HG03045 (cell line): ENCODE measurements around the gene MICAL2.

Experiments
- ATAC-seq: cut with Tn5 transposase; IDR thresholded peaks from one replicate; pipeline ENCODE4 v1.9.1; 2021; ENCODE audit warnings: mild to moderate bottlenecking, moderate library complexity; ENCODE audit not compliant: unreplicated experiment

MICAL2 gene

DNA sequence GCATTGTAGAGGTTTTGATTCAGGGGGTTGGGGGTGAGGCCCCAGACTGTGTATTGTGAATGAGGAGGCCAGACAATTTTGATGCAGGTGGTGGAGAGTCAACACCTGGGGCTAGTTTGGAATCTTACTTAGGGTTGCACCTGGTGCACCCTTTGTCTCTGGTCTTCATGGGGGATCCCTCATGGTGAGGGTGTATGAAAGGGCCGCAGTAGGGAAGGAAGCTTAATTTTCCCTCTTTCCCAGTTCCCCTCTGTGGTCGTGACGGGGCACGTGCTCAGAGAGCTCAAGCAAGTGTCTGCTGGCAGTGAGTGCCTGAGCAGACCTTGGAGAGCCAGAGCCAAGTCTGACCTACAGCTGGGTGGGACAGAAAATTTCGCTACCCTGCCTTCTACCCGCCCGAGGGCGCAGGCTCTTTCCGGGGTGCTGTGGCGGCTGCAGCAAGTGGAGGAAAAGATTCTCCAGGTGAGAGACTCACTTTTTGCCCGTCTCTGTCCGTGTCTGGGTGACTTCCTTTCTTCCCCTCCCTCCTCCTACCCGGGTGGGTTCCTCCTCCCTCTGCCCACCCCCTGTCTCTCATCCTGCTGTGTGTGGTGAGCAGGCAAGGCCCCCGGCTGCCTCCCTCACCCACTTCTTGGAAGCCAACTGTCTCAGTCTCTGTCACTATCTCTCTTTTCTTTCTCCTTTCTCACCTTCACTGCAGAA lies 131.7 kb downstream of the MICAL2 start:
- ATAC-seq, result no peak

DNA sequence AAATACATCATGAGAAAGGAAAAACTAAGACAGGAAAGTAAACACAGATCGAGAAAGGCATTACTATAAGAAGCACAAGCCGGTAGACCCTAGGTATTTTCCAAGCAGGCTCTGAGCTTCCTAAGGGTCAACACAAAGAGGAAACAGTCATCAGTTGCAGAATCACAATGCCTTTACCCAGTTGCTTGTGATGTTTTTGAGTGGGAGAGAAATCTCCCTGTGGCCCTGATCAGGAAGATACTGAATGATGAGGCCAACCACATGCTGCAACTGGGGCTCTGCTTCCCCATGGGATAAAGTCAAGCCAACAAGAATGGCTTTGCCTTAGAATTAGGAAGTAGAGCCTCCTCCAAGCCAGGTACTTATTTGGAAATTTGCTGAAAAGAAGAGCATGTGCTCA lies 132.6 kb downstream of the MICAL2 start:
- no peak for ATAC-seq

DNA sequence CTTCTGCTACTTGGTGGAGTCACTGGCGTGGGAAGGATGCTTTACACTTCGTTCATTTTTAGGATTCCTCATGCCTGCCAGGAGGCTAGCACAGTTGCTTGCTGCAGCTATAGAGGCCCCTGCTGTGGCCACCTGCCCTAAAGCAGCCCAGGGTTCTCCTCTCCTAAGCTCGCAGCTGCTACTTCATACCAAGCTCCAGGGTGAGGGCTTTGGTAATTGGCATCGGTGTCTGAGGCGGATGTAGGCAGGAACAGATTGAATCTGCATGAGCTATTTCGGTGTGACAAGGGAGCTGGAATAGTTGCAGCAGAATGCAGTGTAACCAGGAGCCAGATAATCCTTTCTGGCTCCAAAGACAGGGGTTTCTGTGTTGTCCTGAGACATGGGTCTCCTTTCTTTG lies 133.1 kb downstream of the MICAL2 start:
- no peak for ATAC-seq

DNA sequence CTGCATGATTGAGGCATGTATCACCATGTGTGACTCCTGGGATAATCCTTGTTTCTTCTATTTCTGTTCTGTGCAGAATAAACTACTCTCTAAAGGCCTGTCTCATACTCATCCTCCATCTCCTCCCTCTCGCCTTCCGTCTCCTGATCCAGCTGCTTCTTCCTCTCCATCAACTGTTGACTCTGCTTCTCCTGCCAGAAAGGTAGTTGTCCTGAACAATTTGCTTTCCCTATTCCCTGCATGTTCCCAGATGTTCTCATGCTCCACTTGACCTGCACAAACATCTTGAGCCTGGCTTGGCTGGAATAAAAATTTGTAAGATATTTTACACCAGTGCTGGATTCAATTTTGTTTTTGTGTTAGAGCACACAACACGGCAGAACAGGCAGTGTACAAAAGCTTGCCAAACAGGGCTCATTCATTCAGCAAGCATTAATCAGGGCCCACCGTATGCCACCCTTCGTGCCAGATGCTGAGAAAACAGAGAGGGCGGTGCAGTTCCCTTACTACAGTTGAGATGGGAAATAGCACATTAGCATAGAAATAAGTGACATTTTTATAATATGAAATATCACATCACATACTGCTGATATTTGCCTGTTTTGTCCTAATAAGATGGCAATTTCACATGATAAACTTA lies 133.6 kb downstream of the MICAL2 start:
- ATAC-seq, result no peak

DNA sequence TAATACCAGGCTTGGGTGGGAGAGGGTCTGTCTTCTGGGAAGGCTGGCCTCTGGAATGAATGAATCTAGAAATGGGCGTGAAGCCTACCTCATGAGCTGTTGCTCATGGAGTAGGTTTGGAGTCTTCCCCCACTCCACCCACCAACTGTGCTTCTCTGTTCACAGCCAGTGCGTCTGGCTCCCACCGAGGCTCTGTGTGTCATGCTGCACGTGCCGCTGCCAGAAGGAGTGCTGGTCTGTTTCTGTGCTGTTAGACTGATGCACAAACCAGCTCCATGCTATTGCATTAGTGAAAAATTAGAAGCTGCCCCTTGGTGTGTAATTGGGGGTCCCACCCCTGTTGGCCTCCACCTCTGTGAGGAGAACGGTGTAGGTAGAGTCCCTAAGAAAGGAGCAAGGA lies 134.7 kb downstream of the MICAL2 start:
- ATAC-seq, result no peak

DNA sequence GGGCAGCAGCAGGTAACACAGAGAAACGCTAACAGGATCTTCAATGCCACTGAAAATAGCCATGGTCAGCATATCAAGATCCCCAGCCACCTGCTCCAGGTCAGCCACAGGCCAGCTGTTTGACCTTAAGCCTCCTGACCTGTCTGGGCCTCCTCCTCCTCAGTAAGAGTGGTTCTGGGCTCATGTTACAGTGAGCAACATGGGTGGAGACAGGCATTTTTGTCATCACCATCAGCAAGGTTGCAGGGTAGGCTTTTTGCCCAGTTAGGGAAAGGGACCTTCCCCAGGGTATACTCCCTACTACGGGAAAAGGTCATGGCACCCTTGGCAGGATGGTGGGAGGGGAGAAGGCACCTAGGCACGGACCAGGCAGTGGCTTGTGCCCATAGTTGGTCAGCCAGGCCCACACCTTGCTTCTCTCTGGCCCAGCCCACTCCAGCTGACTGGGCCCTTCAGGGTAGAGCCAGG lies 135.2 kb downstream of the MICAL2 start:
- no peak for ATAC-seq

DNA sequence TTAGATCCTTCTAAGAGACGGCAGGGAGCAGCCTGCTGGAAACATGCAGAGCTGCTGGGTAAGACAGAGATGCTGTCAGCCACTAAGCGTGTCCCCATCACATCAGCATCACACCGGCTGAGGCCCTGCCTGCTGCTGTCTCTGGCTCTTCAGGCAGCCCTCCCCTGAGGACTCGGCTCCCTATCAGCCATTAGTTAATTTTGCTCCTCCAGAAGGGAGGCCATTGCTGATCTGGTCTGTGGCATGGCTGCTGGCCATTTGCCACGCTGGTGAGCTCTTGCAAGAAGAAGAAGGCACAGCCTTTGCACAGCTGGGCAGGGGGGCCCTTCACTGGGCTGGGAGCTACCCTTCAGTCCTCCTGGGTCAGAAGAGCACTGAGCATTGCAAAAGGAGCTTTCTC lies 135.8 kb downstream of the MICAL2 start:
- no peak for ATAC-seq

DNA sequence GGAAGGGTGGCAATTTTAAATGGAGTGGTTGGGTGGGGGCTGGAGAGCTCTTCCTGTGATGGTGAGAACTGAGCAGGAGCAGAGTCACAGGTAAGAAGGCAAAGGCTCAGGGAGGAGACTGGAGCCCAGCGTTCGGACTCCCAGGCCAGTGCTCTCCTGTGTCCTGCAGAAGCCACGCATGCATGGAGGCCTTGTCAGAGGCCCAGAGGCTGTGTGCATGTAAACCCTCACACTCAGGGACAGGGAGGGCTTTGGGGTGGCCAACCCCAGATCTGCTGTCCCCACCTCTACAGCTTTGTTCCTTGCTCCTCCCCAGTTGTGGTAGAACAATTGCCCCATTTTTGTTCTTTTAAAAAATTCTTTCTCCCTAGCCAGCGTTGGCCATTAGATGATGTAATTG lies 136.6 kb downstream of the MICAL2 start:
- no peak for ATAC-seq

DNA sequence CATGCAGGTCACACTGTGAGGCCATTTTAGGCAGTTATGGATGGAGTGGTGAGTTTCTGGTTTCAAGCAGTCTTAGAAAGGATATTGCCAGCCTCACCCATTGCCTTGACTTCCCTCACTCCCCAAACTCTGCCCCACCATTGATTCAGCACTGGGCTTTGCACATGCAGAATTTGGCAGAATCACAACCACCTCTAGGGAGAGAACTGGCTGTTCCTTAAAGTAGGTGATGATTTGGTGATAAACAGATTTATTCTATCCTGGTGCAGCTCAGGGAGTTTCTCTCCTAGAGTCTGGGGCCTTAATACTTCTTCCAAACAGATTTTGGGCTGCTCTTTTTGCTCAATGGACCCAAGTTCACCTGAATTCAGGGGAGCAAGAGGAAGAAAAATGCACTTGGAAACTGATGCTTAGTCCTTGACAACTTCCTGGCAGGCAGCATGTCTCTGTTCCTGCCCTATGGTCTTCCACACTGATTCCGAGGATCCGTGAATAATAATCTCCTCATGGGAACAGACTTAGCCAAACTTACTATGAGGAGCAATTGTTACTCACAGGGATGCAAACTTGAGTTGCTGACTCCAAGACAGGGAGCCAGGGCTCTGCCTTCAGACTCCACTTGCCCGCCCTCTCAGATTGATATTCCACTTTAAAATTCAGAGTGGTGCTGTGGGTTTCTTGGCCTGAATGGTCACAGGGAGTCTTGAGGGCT lies 137.3 kb downstream of the MICAL2 start:
- ATAC-seq, result no peak

DNA sequence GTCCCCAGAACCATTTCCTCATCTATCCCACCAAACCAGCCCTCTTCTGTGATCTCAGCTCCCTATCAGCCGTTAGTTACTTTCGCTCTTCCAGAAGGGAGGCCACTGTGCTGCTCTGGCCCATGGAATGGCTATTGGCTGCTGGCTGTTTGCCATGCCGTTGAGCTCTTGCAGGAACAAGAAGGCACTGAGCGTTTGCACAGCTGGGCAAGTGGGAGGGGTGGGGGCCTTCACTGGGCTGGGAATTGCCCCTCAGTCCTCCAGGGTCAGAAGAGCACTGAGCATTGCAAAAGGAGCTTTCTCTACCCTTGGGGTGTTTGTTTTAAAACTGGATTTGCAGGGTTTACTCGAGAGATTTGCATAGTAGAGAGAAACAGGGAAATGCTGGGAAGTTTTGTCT lies 137.9 kb downstream of the MICAL2 start:
- ATAC-seq, result no peak

DNA sequence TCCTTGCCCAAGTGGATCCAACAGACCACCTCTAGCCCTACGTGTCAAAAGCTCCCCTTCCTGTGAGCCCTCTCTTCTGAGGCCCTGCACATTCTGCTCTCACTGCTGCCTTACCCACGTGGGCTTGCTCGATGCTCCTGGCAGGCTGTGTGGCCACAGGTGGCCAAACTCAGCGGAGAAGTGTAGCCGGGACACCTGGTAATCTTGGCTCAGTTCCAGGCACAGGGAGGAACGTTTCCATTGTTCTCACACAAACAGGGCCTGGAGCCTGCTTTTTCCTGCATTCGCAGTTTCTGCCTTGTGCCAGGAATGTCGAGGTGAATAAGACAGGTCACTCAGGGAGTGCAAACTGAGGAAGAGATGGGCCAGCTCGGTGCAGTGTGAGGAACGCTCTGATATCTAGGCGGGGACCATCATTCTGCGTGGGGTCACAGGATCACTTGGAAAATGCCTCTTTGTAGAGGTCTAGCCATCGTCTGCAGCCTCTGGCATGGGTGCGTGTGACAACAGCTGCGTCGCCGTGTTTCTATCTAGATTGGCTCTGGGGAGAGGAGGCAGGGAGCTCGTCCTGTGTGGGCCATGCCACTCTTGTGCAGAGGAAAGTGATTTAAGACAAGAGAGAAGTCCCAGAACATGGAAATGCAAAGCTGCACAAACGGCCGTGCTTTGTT lies 139.3 kb downstream of the MICAL2 start:
- ATAC-seq, result no peak

DNA sequence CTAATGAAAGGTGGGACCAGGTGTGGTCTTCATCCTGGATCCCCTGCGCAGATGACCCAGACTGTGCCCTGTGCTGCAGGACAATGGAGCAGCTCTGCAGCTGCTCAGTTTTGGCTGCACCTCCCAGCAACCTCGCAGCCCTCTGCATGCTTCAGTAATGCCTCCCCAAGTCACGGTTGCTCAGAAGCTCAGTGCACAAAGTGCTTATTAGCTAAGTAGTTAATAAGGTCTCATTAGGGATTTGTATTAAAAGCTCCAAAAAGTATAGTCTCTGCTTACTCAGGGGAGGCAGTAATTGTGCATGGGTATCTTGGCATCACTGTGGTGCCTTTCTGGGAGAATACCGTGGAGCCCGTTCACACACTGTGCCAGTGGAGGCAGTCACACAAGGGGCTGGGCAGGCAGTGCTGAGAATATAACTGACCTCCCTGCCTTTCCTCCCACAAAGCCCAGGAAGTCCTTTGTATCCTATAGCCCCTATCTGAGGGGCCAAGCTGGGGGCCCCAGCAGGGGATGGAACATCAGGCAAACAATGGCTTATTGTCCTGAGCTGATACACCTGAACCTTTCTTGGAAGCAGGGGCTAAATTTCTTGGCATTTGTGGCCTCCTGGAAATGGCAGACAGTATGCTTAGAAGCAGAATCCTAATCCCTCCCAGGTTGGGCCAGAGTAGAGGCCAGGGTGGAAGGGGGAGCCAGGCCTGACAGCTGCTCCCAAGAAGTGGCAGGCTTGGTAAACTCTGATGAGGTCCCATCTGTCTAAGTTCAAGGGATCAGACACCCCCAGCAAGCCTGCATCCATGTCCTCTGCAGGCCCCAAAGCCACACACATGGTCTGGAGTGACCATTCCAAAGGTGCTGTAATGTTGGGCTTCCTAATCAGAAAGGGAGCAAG lies 141.5 kb downstream of the MICAL2 start:
- no peak for ATAC-seq

DNA sequence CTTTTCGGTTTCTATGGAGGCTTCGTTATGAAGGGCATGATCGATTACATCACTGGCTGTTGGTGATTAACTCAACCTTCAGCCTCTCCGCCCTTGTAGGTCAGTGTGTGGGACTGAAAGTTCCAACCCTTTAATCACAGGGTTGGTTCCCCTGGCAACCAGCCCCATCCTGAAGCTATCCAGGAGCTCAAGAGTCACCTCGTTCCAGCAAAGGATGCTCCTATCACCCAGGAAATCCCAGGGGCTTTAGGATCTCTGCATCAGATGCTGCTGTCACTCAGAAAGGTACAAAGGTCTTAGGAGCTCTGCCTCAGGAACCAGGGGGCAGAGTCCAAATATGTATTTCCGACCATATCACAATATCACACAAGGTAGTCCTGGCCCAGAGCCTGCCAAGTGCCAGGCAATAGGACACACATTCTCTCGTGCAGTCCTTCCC lies 143.5 kb downstream of the MICAL2 start:
- ATAC-seq, result no peak

DNA sequence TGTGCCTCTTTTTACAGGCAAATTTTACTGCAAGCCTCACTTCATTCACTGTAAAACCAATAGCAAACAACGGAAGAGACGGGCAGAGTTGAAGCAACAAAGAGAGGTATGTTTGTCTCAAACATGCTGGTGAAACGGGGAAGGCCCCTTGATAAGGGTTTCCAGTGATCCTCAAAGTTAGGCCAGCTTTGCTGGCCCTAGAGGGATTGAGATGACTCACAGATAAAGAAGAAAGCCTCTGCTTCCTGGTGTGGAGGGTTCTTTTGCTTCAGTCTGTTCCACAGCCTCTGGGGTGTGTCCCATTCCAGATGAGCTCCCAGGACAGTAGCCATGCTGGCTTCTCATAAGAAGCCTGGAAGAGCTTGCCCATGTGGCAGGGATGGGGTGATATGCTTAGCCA lies 148.1 kb downstream of the MICAL2 start:
- ATAC-seq, result no peak

DNA sequence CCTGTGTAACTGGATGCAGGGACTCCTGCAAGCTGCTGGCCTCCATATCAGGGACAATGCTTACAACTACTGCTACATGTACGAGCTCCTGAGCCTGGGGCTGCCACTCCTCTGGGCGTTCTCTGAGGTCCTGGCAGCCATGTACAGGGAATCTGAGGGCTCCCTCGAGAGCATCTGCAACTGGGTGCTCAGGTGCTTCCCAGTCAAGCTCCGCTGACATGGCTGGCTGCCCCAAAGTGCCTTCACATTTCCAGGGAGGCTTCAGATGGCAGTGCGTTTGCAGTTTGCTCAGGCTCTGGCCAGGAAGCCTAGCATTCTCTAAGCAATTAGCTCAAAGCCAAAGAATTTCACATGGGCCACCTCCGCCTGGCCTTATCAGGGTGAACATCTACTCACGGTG lies 149.6 kb downstream of the MICAL2 start:
- ATAC-seq, result no peak

DNA sequence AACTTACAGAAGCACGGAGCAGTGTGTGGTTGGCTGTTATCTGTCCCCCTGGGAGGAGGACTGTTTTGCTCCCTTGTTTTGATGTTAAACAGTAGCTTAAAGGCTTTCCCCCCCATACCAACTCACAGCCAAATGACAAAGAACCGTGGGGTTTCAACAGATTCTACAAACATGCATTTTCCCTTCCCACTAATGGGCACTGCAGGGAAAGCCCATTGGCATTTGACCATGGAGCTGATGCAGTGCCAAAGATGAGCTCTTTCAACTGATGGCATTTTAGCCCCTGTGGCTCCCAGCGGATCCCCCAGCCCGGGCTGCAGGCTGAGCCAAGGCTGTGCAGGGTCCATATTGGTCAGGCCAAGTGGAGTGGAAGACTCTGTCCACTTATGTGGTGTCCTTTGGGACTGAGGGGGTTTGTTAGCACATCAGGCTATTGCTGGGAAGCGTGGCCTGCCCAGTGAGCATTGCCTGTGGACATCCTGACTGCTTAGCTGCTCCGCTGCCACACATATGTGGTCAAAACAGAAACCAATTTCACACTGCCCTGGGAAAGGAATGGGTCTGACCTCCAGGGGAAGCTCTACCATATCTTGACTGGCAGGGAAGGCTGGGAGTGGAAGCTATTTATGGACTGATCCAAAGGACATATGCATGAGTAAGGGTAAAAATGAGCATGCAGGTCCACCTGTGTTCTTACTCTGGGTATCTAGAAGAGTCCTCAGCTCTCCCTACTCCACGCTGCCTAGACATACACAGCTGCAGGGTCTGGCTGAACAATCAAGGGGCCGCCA lies 150.5 kb downstream of the MICAL2 start:
- ATAC-seq, result no peak

DNA sequence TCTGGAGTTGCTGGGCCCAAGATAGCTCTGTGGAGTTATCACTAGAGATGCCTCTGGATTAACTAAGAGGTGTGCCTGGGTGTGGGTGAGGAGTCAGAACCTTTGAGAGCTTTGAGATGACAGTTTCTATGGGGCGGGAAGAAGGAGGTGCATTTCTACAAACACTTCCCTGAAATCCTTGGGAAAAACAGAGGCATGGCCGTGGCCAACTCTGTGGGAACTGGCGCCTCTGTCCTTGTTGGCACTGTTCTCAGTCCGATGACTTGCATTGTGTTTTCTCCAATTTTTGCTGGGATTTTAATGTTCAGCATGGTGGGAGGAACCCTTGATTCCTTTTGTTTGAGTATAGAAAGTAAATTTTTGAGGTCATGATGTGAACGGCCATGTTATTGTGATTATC lies 151.2 kb downstream of the MICAL2 start:
- ATAC-seq, result no peak

DNA sequence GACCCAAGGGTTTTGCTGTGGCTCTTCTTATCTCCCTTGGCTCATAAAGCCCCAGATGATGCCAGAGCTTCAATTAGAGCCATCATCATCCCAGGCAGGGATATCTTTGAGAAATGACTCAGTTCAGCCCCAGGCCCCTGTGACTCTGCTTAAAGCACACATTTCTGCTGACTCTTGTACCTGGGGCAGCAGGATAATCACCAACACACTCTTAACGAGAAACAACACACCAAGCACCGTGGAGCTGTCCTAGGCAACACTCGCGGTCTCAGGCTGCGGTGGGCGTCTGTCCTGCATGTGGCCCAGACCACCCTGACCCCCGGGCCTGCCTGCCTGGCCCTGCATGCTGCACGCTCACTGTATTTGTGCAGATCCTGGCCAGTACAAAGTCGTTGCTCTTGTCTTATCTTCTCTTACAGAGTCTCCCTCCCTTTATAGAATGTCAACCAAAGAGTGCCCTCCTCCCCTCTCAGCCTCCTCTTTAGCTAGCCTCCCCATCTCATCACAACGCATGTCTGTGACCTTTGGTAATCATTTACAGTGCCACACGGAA lies 152.8 kb downstream of the MICAL2 start:
- ATAC-seq, result no peak

DNA sequence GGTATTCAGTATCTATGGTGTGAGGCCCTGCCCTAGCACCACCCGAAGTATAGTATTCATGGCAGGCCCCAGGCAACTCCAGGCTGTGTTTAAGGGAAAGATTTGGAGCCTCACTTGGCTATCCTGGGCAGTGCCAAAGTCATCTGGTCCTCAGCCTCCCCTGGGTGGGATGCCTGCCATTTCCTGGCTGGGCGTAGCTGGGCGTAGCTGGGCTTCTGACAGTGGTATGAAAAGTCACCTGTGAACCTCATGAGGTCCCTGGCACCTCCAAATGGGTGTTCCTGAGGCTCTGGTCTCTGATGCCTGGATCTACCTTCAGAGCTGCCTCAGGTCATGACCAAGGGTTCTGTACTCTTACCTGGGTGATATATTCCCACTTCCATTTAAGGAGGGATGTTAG lies 154.0 kb downstream of the MICAL2 start:
- ATAC-seq, result no peak
